ENCODE results near the gene KLHL6.
"Not testable (repeated sequence)": the region's sequence is repeated elsewhere in the genome, so short reads cannot be mapped to it uniquely, and the experiment has no call there.

KLHL6 gene

GRCh38 chr3:183555541-183556081 lies at the start of gene KLHL6:
Gene KLHL6 (minus strand): TSS chr3:183555706. CDS start chr3:183555653, 53 bp downstream.
- peak; percentile 11 for DNase-seq

- no peak for DNase-seq
Measured at GRCh38 chr3:183597959-183598358, 42.5 kb upstream of the KLHL6 start.

- DNase-seq: no peak
Measured at GRCh38 chr3:183594636-183595035, 39.1 kb upstream of the KLHL6 start.

GRCh38 chr3:183592821-183593220 lies 37.3 kb upstream of the KLHL6 start:
- DNase-seq: no peak

GRCh38 chr3:183591881-183592521 lies 36.5 kb upstream of the KLHL6 start:
- DNase-seq: peak; percentile 8

- DNase-seq: no peak
Measured at GRCh38 chr3:183590442-183590841, 34.9 kb upstream of the KLHL6 start.

- no peak for DNase-seq
Measured at GRCh38 chr3:183587336-183587735, 31.8 kb upstream of the KLHL6 start.

GRCh38 chr3:183586477-183586876 lies 31.0 kb upstream of the KLHL6 start:
- DNase-seq: no peak

- DNase-seq: no peak
Measured at GRCh38 chr3:183584914-183585280, 29.4 kb upstream of the KLHL6 start.

- peak; percentile 48 for DNase-seq
Measured at GRCh38 chr3:183584246-183584913, 28.9 kb upstream of the KLHL6 start.

- no peak for DNase-seq
Measured at GRCh38 chr3:183583331-183584245, 28.1 kb upstream of the KLHL6 start.

GRCh38 chr3:183582161-183582560 lies 26.7 kb upstream of the KLHL6 start:
- DNase-seq: no peak

GRCh38 chr3:183581496-183582155 lies 26.1 kb upstream of the KLHL6 start:
- DNase-seq: no peak

- no peak for DNase-seq
Measured at GRCh38 chr3:183579967-183580900, 24.7 kb upstream of the KLHL6 start.

GRCh38 chr3:183578179-183578578 lies 22.7 kb upstream of the KLHL6 start:
- DNase-seq: no peak

- DNase-seq: peak; percentile 66
Measured at GRCh38 chr3:183577346-183577745, 21.8 kb upstream of the KLHL6 start.

- DNase-seq: peak; percentile 95
Measured at GRCh38 chr3:183576487-183577107, 21.1 kb upstream of the KLHL6 start.

GRCh38 chr3:183572935-183573334 lies 17.4 kb upstream of the KLHL6 start:
- no peak for DNase-seq

GRCh38 chr3:183570191-183570590 lies 14.7 kb upstream of the KLHL6 start:
- not testable (repeated sequence) for DNase-seq

GRCh38 chr3:183566880-183567279 lies 11.4 kb upstream of the KLHL6 start:
- no peak for DNase-seq

- no peak for DNase-seq
Measured at GRCh38 chr3:183564046-183564445, 8.5 kb upstream of the KLHL6 start.
